ENCODE data around the gene MRPL21. TPM values are rescaled to one million over a fixed set of nuclear protein-coding genes. Genes with fewer than 3 reads are reported as not detected.

The MRPL21 gene
- total and polyA plus RNA-seq, 2 of the 13 experiments (the other 11 are each of a cell fraction or from before 2014, with no cell fraction given) = 61.5 to 100 TPM

GRCh38 chr11:68845351-68846002, 58.2 kb downstream of the MRPL21 start (continued):
- TF ChIP-seq FOXA3 (CRISPR knock-in tag; IDR thresholded peaks at IDR 0.05) (peak; percentile 99), BRF2 (CRISPR knock-in tag; IDR thresholded peaks at IDR 0.05) (0 out of 2 replicates have a peak, but pooled peaks have one; percentile 31), SRSF1 (optimal IDR thresholded peaks at IDR 0.05; ENCODE audit: low read depth, low read length) (no peak), ZNF280B (CRISPR knock-in tag; IDR thresholded peaks at IDR 0.05; ENCODE audit: borderline replicate concordance) (peak; percentile 78; the same call in 1 of the 2 replicates), ZMAT3 (CRISPR knock-in tag; conservative IDR thresholded peaks at IDR 0.05) (0 out of 2 replicates have a peak, but pooled peaks have one; percentile 53), SATB2 (CRISPR knock-in tag; IDR thresholded peaks at IDR 0.05) (0 out of 2 replicates have a peak, but pooled peaks have one; percentile 33), ARID3A (IDR thresholded peaks at IDR 0.05; ENCODE audit: low read depth, low read length) (peak; percentile 62; the same call in 1 of the 2 replicates), ZBTB42 (CRISPR knock-in tag; IDR thresholded peaks at IDR 0.05) (no peak), ZNF501 (CRISPR knock-in tag; IDR thresholded peaks at IDR 0.05) (peak; percentile 82), KMT2A (CRISPR knock-in tag; IDR thresholded peaks at IDR 0.05) (peak; percentile 31; the same call in 1 of the 2 replicates), ZNF879 (CRISPR knock-in tag; IDR thresholded peaks at IDR 0.05) (no peak), ATF4 (CRISPR knock-in tag; IDR thresholded peaks at IDR 0.05) (peak in 1 of 2 experiments; percentile 84; a peak in 2 of 4 replicates), ZKSCAN8 (CRISPR knock-in tag; IDR thresholded peaks at IDR 0.05; ENCODE audit: borderline replicate concordance) (peak; percentile 95), BCL6 (CRISPR knock-in tag; IDR thresholded peaks at IDR 0.05) (peak; percentile 96), SKIL (CRISPR knock-in tag; IDR thresholded peaks at IDR 0.05; ENCODE audit: borderline replicate concordance) (peak; percentile 99), KDM4B (CRISPR knock-in tag; IDR thresholded peaks at IDR 0.05) (peak; percentile 95), ZNF138 (CRISPR knock-in tag; IDR thresholded peaks at IDR 0.05; ENCODE audit: low read depth) (no peak)
- TF ChIP-seq, protein P1, sequence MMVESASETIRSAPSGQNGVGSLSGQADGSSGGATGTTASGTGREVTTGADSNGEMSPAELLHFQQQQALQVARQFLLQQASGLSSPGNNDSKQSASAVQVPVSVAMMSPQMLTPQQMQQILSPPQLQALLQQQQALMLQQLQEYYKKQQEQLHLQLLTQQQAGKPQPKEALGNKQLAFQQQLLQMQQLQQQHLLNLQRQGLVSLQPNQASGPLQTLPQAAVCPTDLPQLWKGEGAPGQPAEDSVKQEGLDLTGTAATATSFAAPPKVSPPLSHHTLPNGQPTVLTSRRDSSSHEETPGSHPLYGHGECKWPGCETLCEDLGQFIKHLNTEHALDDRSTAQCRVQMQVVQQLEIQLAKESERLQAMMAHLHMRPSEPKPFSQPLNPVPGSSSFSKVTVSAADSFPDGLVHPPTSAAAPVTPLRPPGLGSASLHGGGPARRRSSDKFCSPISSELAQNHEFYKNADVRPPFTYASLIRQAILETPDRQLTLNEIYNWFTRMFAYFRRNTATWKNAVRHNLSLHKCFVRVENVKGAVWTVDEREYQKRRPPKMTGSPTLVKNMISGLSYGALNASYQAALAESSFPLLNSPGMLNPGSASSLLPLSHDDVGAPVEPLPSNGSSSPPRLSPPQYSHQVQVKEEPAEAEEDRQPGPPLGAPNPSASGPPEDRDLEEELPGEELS (CRISPR knock-in tag; IDR thresholded peaks at IDR 0.05) = peak; percentile 98

All from HepG2 (cell line).